K562 (cell line): Measurements from ENCODE around the gene RIIAD1. TPM values are rescaled to one million over a fixed set of nuclear protein-coding genes. Genes with fewer than 3 reads are reported as not detected.
A peak's percentile ranks its signal among the peaks of the same experiment; 100 is the strongest.

ENCODE experiments used
- PHB2 ChIP-seq: fragments of 450-650 bp; IDR thresholded peaks from 2 replicates; pipeline ENCODE4 v1.6.1; 2017; ENCODE audit warnings: low read depth
- PHF21A ChIP-seq: fragments of 450-650 bp; IDR thresholded peaks from 2 replicates; pipeline ENCODE4 v1.6.1; 2017; ENCODE audit warnings: low read depth, borderline replicate concordance
- POLR3G ChIP-seq: IDR thresholded peaks from 2 replicates; pipeline ENCODE4 v1.6.1; 2011; ENCODE audit not compliant: insufficient read length, insufficient replicate concordance; ENCODE audit errors: extremely low read depth
- RB1 ChIP-seq: fragments of 450-650 bp; IDR thresholded peaks from 2 replicates; pipeline ENCODE4 v1.6.1; 2017; ENCODE audit warnings: low read depth, mild to moderate bottlenecking
- RBM39 ChIP-seq: fragments of 200-400 bp; formaldehyde crosslinking; optimal IDR thresholded peaks from 2 replicates; pipeline ENCODE3; 2018; ENCODE audit warnings: low read depth, low read length
- SIRT6 ChIP-seq: IDR thresholded peaks from one replicate; pipeline ENCODE4 v1.6.1; 2012; ENCODE audit warnings: low read depth, mild to moderate bottlenecking, control low read depth, inconsistent platforms, low read length, moderate library complexity
- TAF7 ChIP-seq: fragments of 450-650 bp; IDR thresholded peaks from 2 replicates; pipeline ENCODE4 v1.6.1; 2016; ENCODE audit warnings: missing genetic modification characterization, missing compliant biosample characterization
- ZEB2 ChIP-seq: fragments of 450-650 bp; IDR thresholded peaks from 2 replicates; pipeline ENCODE4 v1.6.1; 2016
- ZFPM2 ChIP-seq: fragments of 250-450 bp; sonication (Bioruptor Pico); IDR thresholded peaks from 2 replicates; pipeline ENCODE4 v1.5.1; 2022; ENCODE audit warnings: mild to moderate bottlenecking
- polyA plus RNA-seq, 8 experiments: library from polyadenylated mRNA; depleted of rRNA in 4 of 8; stranded (reverse) in 5 of 8; unstranded in 3 of 8; fragments of >200 nt; fragmentation: Nextera tagmentation in 2 of 8; fragmentation: Illumina TruSeq in 1 of 8; extraction: Ambion mirVana in 2 of 8; extraction: Trizol in 1 of 8; gene quantifications; 2 replicates each; pipeline versions ENCODE4 v1.2.1 to v1.2.3, GENCODE V29; 2011 to 2014; ENCODE audit warnings: inconsistent platforms in 1 of 8, missing spikeins in 1 of 8
- total RNA-seq, 7 experiments: library from RNA; depleted of rRNA in 6 of 7; stranded (reverse); fragments of >200 nt in 6 of 7; fragmentation: Illumina TruSeq in 2 of 7; extraction: Trizol in 2 of 7; gene quantifications; 2 replicates each; pipeline versions ENCODE4 v1.2.1 to v1.2.3, GENCODE V29; 2011 to 2021; ENCODE audit warnings: low replicate concordance in 1 of 7
- TF ChIP-seq, protein P1 (sequence below), 2 experiments: fragments of 450-650 bp in 1 of 2; sonication (generic) in 1 of 2; formaldehyde crosslinking in 1 of 2; IDR thresholded peaks; 2 replicates each; pipeline versions ENCODE4 v1.7.1 to v1.9.0; 2016 to 2022; ENCODE audit warnings: inconsistent platforms in 1 of 2, mild to moderate bottlenecking in 1 of 2, missing genetic modification reagents in 1 of 2
- TF ChIP-seq, protein P2 (sequence below): sonication (generic); formaldehyde crosslinking; IDR thresholded peaks from 2 replicates; pipeline ENCODE4 v1.8.0; 2022; ENCODE audit warnings: mild to moderate bottlenecking, missing genetic modification reagents
- TF ChIP-seq, protein P3 (sequence below): fragments of 250-450 bp; sonication (Bioruptor Pico); IDR thresholded peaks from 2 replicates; pipeline ENCODE4 v1.8.0; 2022; ENCODE audit warnings: moderate library complexity, mild to moderate bottlenecking, inconsistent platforms
- TF ChIP-seq, protein P4 (sequence below): fragments of 450-650 bp; IDR thresholded peaks from 2 replicates; pipeline ENCODE4 v1.6.1; 2016; ENCODE audit warnings: antibody characterized with exemption

Gene RIIAD1
- total and polyA plus RNA-seq, 9 of the 15 experiments (the other 6 are each of a cell fraction or from before 2014, with no cell fraction given), result not detected

DNA sequence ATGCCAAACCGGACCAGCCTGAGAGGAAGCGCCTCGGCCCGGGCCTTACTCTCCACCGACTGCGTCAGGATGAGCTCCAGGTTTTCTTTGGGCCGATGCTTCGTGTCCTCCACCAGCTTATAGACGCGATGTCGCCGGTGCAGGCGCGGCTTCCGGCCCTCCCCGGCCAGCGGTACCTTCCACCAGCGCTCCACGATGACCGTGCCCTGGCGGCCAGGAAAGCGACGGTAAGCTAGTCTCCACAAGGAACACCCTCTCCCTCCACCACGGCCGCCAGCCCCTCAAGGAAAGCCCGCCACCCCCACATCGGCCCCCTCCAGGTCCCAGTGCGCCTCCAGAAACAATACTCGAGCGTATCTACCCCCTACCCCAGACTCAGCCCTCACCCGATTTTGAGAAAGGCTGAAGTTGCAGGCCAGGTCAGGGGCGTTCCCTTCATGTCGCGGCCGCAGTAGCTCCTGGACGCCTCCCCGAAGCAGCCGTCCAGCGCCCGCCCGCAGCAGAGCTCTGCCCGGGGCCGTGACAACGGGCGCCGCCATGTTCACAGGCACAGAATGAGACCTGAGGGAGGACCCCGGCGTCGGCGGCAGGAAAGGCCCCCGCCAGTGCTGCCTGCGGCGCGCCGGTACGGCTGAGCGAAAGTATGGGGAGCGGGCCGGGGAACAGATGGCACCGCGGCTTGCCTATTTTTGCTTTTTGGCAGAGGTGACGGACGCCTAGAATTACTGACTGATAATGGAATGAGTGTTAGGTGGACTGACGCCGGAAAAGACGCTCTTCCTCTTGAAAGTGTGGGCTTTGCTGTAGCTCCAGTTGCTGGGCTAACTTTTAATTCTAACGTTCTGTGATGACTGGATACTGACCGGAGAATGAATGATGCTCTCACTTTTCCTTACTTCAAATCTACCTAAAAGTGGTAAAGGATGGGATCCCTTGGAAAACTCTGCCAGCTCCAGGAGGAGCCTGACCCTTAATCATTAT, 41.9 kb downstream of the RIIAD1 start, which contains the start of gene MRPL9 (continued):
- TF ChIP-seq, protein P1, sequence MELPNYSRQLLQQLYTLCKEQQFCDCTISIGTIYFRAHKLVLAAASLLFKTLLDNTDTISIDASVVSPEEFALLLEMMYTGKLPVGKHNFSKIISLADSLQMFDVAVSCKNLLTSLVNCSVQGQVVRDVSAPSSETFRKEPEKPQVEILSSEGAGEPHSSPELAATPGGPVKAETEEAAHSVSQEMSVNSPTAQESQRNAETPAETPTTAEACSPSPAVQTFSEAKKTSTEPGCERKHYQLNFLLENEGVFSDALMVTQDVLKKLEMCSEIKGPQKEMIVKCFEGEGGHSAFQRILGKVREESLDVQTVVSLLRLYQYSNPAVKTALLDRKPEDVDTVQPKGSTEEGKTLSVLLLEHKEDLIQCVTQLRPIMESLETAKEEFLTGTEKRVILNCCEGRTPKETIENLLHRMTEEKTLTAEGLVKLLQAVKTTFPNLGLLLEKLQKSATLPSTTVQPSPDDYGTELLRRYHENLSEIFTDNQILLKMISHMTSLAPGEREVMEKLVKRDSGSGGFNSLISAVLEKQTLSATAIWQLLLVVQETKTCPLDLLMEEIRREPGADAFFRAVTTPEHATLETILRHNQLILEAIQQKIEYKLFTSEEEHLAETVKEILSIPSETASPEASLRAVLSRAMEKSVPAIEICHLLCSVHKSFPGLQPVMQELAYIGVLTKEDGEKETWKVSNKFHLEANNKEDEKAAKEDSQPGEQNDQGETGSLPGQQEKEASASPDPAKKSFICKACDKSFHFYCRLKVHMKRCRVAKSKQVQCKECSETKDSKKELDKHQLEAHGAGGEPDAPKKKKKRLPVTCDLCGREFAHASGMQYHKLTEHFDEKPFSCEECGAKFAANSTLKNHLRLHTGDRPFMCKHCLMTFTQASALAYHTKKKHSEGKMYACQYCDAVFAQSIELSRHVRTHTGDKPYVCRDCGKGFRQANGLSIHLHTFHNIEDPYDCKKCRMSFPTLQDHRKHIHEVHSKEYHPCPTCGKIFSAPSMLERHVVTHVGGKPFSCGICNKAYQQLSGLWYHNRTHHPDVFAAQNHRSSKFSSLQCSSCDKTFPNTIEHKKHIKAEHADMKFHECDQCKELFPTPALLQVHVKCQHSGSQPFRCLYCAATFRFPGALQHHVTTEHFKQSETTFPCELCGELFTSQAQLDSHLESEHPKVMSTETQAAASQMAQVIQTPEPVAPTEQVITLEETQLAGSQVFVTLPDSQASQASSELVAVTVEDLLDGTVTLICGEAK (IDR thresholded peaks at IDR 0.05), result peak; percentile 40; the same call in 1 of the 2 replicates
- TF ChIP-seq, protein P1 (CRISPR knock-in tag; IDR thresholded peaks at IDR 0.05), result no peak
- TF ChIP-seq PHF21A (no peak), RBM39 (no peak), POLR3G (no peak), PHB2 (no peak), RB1 (peak; percentile 63), ZFPM2 (no peak), TAF7 (tag) (peak; percentile 81), ZEB2 (no peak; the same call in 1 of the 2 replicates), SIRT6 (no peak)
- TF ChIP-seq, protein P2, sequence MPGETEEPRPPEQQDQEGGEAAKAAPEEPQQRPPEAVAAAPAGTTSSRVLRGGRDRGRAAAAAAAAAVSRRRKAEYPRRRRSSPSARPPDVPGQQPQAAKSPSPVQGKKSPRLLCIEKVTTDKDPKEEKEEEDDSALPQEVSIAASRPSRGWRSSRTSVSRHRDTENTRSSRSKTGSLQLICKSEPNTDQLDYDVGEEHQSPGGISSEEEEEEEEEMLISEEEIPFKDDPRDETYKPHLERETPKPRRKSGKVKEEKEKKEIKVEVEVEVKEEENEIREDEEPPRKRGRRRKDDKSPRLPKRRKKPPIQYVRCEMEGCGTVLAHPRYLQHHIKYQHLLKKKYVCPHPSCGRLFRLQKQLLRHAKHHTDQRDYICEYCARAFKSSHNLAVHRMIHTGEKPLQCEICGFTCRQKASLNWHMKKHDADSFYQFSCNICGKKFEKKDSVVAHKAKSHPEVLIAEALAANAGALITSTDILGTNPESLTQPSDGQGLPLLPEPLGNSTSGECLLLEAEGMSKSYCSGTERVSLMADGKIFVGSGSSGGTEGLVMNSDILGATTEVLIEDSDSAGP (CRISPR knock-in tag), result no peak
- TF ChIP-seq, protein P3, sequence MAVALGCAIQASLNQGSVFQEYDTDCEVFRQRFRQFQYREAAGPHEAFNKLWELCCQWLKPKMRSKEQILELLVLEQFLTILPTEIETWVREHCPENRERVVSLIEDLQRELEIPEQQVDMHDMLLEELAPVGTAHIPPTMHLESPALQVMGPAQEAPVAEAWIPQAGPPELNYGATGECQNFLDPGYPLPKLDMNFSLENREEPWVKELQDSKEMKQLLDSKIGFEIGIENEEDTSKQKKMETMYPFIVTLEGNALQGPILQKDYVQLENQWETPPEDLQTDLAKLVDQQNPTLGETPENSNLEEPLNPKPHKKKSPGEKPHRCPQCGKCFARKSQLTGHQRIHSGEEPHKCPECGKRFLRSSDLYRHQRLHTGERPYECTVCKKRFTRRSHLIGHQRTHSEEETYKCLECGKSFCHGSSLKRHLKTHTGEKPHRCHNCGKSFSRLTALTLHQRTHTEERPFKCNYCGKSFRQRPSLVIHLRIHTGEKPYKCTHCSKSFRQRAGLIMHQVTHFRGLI, result no peak
- TF ChIP-seq, protein P4, sequence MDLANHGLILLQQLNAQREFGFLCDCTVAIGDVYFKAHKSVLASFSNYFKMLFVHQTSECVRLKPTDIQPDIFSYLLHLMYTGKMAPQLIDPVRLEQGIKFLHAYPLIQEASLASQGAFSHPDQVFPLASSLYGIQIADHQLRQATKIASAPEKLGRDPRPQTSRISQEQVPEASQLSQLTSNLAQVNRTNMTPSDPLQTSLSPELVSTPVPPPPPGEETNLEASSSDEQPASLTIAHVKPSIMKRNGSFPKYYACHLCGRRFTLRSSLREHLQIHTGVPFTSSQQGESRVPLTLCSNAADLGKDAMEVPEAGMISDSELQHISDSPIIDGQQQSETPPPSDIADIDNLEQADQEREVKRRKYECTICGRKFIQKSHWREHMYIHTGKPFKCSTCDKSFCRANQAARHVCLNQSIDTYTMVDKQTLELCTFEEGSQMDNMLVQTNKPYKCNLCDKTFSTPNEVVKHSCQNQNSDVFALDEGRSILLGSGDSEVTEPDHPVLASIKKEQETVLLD, result 0 out of 2 replicates have a peak, but pooled peaks have one; percentile 43
